ENCODE measurements around the gene KIF2C. TPM values are rescaled to one million over a fixed set of nuclear protein-coding genes. Genes with fewer than 3 reads are reported as not detected.
"Not testable (repeated sequence)": the region's sequence is repeated elsewhere in the genome, so short reads cannot be mapped to it uniquely, and the experiment has no call there.

The KIF2C gene
- polyA plus RNA-seq, 1 of the 3 experiments (the other 2 are of a cell fraction), result 20.7 TPM

- no peaks in the 10 kb centered on the region for H3K27me3 ChIP-seq (ENCODE audit: insufficient read depth)
- no peak overlapping the region for H3K9ac ChIP-seq
- no peak overlapping the region for H3K4me2 ChIP-seq
- DNase-seq, result no peak
- no peak overlapping the region for H3K27ac ChIP-seq (ENCODE audit: low read depth in 2 of 2, low read length in 1 of 2)
- H3K4me3 ChIP-seq (ENCODE audit: low read depth in 2 of 2, low read length in 1 of 2), result no peak overlapping the region
- POLR2A ChIA-PET, result interaction anchor here (1.1 to 1.5 kb wide), 3 partner anchors 15 to 21 kb away, joined by 3 to 13 read pairs (median 3); partner anchors contain the start of gene RPS8
- H3K36me3 ChIP-seq (replicated peaks in 1 of 2; ENCODE audit: control insufficient read depth in 1 of 2, insufficient read depth in 2 of 2, low read length in 1 of 2), result no peaks in the 10 kb centered on the region
- WGBS (ENCODE audit: low lambda C conversion rate), result 85% methylated on average over 7 of the region's 9 CpGs
- H3K79me2 ChIP-seq (ENCODE audit: insufficient read depth), result no peaks in the 10 kb centered on the region
- H4K20me1 ChIP-seq (ENCODE audit: insufficient read depth), result no peaks in the 10 kb centered on the region
- no peaks in the 10 kb centered on the region for H3K9me3 ChIP-seq
- peaks cover 0 to 5% of the 10 kb centered on the region in 2 experiments; a peak in 1 of 4 replicates for H3K4me1 ChIP-seq (ENCODE audit: control insufficient read depth in 1 of 2, insufficient read depth in 2 of 2, low read depth in 1 of 2, low read length in 1 of 2)
- H3F3A ChIP-seq (replicated peaks; ENCODE audit: insufficient read depth), result peaks cover 9% of the 10 kb centered on the region
- no peak for TF ChIP-seq SMC3 (IDR thresholded peaks at IDR 0.05; ENCODE audit: low read depth, low read length)
- TF ChIP-seq EZH2phosphoT487 (IDR thresholded peaks at IDR 0.05; ENCODE audit: borderline replicate concordance, low read depth), result no peak
- no peak for TF ChIP-seq PBX3 (IDR thresholded peaks at IDR 0.05)
- no peak for TF ChIP-seq TAF1 (IDR thresholded peaks at IDR 0.05; ENCODE audit: borderline replicate concordance, low read depth, low read length)
- no peak for TF ChIP-seq TCF12 (IDR thresholded peaks at IDR 0.05)
- no peak for TF ChIP-seq RAD21 (IDR thresholded peaks at IDR 0.05; ENCODE audit: low read length)
- no peaks in the 10 kb centered on the region for H3K9me2 ChIP-seq
- CTCF ChIA-PET, result interaction anchor here (0.9 to 1.3 kb wide), 2 partner anchors 62 to 218 kb away, joined by 3 to 4 read pairs; partner anchors contain the start of genes HECTD3 and RNU5D-1
- no peak overlapping the region for H2AFZ ChIP-seq (ENCODE audit: low read depth)
Measured at GRCh38 chr1:44792736-44793502, 53.3 kb downstream of the KIF2C start.

- H2AFZ ChIP-seq (ENCODE audit: low read depth); H3F3A ChIP-seq (replicated peaks; ENCODE audit: insufficient read depth); H3K9me3 ChIP-seq; CTCF ChIA-PET; H3K4me2 ChIP-seq; H3K27ac ChIP-seq (ENCODE audit: low read depth in 2 of 2, low read length in 1 of 2); DNase-seq; H3K9me2 ChIP-seq; H3K4me3 ChIP-seq (ENCODE audit: low read depth in 2 of 2, low read length in 1 of 2); H3K27me3 ChIP-seq (ENCODE audit: insufficient read depth); H3K9ac ChIP-seq: not testable (repeated sequence)
- peaks cover 5 to 20% of the 10 kb centered on the region in 2 experiments; a peak in 2 of 4 replicates for H3K4me1 ChIP-seq (ENCODE audit: control insufficient read depth in 1 of 2, insufficient read depth in 2 of 2, low read depth in 1 of 2, low read length in 1 of 2)
- peaks cover 24% of the 10 kb centered on the region for H4K20me1 ChIP-seq (ENCODE audit: insufficient read depth)
- POLR2A ChIA-PET, result interaction anchor here (1.5 kb wide), 1 partner anchor 23 kb away, joined by 3 read pairs; the partner anchor contains the start of gene RPS8
- peaks cover 26% of the 10 kb centered on the region for H3K79me2 ChIP-seq (ENCODE audit: insufficient read depth)
- peaks cover 9 to 13% of the 10 kb centered on the region in 2 experiments for H3K36me3 ChIP-seq (replicated peaks in 1 of 2; ENCODE audit: control insufficient read depth in 1 of 2, insufficient read depth in 2 of 2, low read length in 1 of 2)
- 93% methylated on average over 8 of the region's 8 CpGs for WGBS (ENCODE audit: low lambda C conversion rate)
Measured at GRCh38 chr1:44797886-44798285, 58.2 kb downstream of the KIF2C start.
